OCI-LY7 (cell line): ENCODE measurements around the gene TRAPPC12. TPM values are rescaled to one million over a fixed set of nuclear protein-coding genes. Genes with fewer than 3 reads are reported as not detected.
"Not testable (repeated sequence)": the region's sequence is repeated elsewhere in the genome, so short reads cannot be mapped to it uniquely, and the experiment has no call there.

Experiments used
- BruUV-seq: library from RNA; stranded (reverse); fragments of 400-500 nt; replicated peaks from 2 replicates; lab custom pipeline; 2021; lab: Mats Ljungman, UMichigan
- CTCF ChIA-PET: fragments of 300-600 bp; sonication (Branson Sonifier 250); formaldehyde crosslinking; loops from one replicate; lab custom pipeline; 2022; ENCODE audit warnings: antibody characterized with exemption; ENCODE audit not compliant: unreplicated experiment; lab: Charles Lee
- POLR2A ChIA-PET: fragments of 300-600 bp; sonication (Branson Sonifier 250); formaldehyde crosslinking; loops from one replicate; lab custom pipeline; 2022; ENCODE audit warnings: antibody characterized with exemption; lab: Charles Lee
- DNase-seq: peaks from one replicate; pipeline ENCODE4 v3.0.0-alpha.2; 2015; ENCODE audit warnings: low spot score
- H2AFZ ChIP-seq: fragments of 200-600 bp; sonication (generic), shearing (Covaris generic); 2 replicates; pipeline ENCODE4 v1.6.1; 2014; ENCODE audit warnings: mild to moderate bottlenecking, antibody characterized with exemption, low read length, moderate library complexity
- H3K27ac ChIP-seq: fragments of 200-600 bp; sonication (generic); 2 replicates; pipeline ENCODE4 v1.5.1; 2014; ENCODE audit warnings: mixed run types, low read depth, mild to moderate bottlenecking, moderate library complexity, low read length, inconsistent platforms; ENCODE audit not compliant: poor library complexity, severe bottlenecking
- H3K36me3 ChIP-seq: fragments of 200-600 bp; sonication (generic); 2 replicates; pipeline ENCODE4 v1.6.1; 2014; ENCODE audit warnings: mild to moderate bottlenecking, antibody characterized with exemption, low read length, moderate library complexity, mixed read lengths; ENCODE audit not compliant: insufficient read depth
- H3K4me1 ChIP-seq: fragments of 200-600 bp; sonication (generic); 2 replicates; pipeline ENCODE4 v1.5.1; 2014; ENCODE audit warnings: mild to moderate bottlenecking, low read length; ENCODE audit not compliant: insufficient read depth, poor library complexity, severe bottlenecking
- H3K4me2 ChIP-seq: fragments of 200-600 bp; sonication (generic); 2 replicates; pipeline ENCODE4 v1.6.1; 2014; ENCODE audit warnings: mild to moderate bottlenecking, low read length
- H3K4me3 ChIP-seq: fragments of 200-600 bp; sonication (generic); 2 replicates; pipeline ENCODE4 v1.5.1; 2014; ENCODE audit warnings: mild to moderate bottlenecking, low read depth, low read length; ENCODE audit not compliant: poor library complexity, severe bottlenecking
- H3K79me2 ChIP-seq: fragments of 200-600 bp; sonication (generic); 2 replicates; pipeline ENCODE4 v1.6.1; 2016; ENCODE audit warnings: low read depth, mild to moderate bottlenecking, low read length, moderate library complexity, mixed read lengths; ENCODE audit not compliant: insufficient read depth
- H3K9me2 ChIP-seq: fragments of 200-600 bp; sonication (generic); 2 replicates; pipeline ENCODE4 v1.6.1; 2016; ENCODE audit warnings: mild to moderate bottlenecking, low read length, mixed read lengths; ENCODE audit not compliant: insufficient read depth
- H3K9me3 ChIP-seq: fragments of 200-600 bp; sonication (generic); 2 replicates; pipeline ENCODE4 v1.6.1; 2014; ENCODE audit warnings: mild to moderate bottlenecking, mixed run types, low read length, mixed read lengths
- H4K20me1 ChIP-seq: fragments of 200-600 bp; sonication (generic); 2 replicates; pipeline ENCODE4 v1.6.1; 2014; ENCODE audit warnings: mild to moderate bottlenecking, antibody characterized with exemption, low read length, moderate library complexity, mixed read lengths; ENCODE audit not compliant: insufficient read depth
- CTCF ChIP-seq: fragments of 200-600 bp; sonication (generic); conservative IDR thresholded peaks from 2 replicates; pipeline ENCODE4 v1.5.1; 2014; ENCODE audit warnings: mild to moderate bottlenecking, antibody characterized with exemption, low read length, moderate library complexity, mixed read lengths
- EZH2phosphoT487 ChIP-seq: fragments of 200-600 bp; sonication (generic); IDR thresholded peaks from 2 replicates; pipeline ENCODE4 v1.6.1; 2018; ENCODE audit warnings: low read depth, borderline replicate concordance, mild to moderate bottlenecking, mixed run types, antibody characterized with exemption, low read length, moderate library complexity, mixed read lengths
- intact Hi-C: fragments of 100-400 bp; cut with micrococcal nuclease; formaldehyde crosslinking; loops from one replicate; pipeline ENCODE4 v1.10.0; 2022; ENCODE audit not compliant: unreplicated experiment
- total RNA-seq, 2 experiments: library from RNA; depleted of rRNA in 1 of 2; stranded (reverse); fragments of >200 nt in 1 of 2; shearing (Covaris generic) in 1 of 2; gene quantifications; 2 replicates each; pipeline ENCODE4 v1.2.3, GENCODE V29; 2014 to 2022

TRAPPC12 gene
- total RNA-seq, 2 experiments from 2014 or later, result 85.2 to 91.6 TPM

GRCh38 chr2:3493615-3494007 lies 114.1 kb downstream of the TRAPPC12 start:
- intact Hi-C loops, result no loop called here
- Histone ChIP-seq H3K4me2 (no peak overlapping the region), H3K9me2 (no peaks in the 10 kb centered on the region), H4K20me1 (no peaks in the 10 kb centered on the region), H3K27ac (no peak overlapping the region), H3K4me1 (peaks cover 4% of the 10 kb centered on the region), H3K9me3 (no peaks in the 10 kb centered on the region), H3K36me3 (peaks cover 19% of the 10 kb centered on the region; the same call in 1 of the 2 replicates), H2AFZ (no peak overlapping the region), H3K79me2 (no peaks in the 10 kb centered on the region), H3K4me3 (no peak overlapping the region)
- DNase-seq, result no peak
- BruUV-seq, result no TSS peak
- ChIA-PET POLR2A (interaction anchor here (0.6 to 0.9 kb wide), 2 partner anchors 20 to 149 kb away, joined by 3 to 4 read pairs; no protein-coding TSS in a partner anchor), CTCF (no interaction called here)
- TF ChIP-seq CTCF, result no peak
- no peak for TF ChIP-seq EZH2phosphoT487

GRCh38 chr2:3494984-3495666 lies 115.6 kb downstream of the TRAPPC12 start:
- no TSS peak for BruUV-seq
- no peak for TF ChIP-seq EZH2phosphoT487
- TF ChIP-seq CTCF, result no peak
- Histone ChIP-seq H3K36me3 (peaks cover 30% of the 10 kb centered on the region; the same call in 1 of the 2 replicates), H3K9me2 (no peaks in the 10 kb centered on the region), H3K27ac (no peak overlapping the region), H3K4me2 (no peak overlapping the region), H4K20me1 (no peaks in the 10 kb centered on the region), H3K4me3 (no peak overlapping the region), H3K79me2 (no peaks in the 10 kb centered on the region), H3K9me3 (no peaks in the 10 kb centered on the region), H2AFZ (no peak overlapping the region), H3K4me1 (no peaks in the 10 kb centered on the region)
- POLR2A ChIA-PET, result interaction anchor here (1.2 kb wide), 1 partner anchor 14 kb away, joined by 3 read pairs; no protein-coding TSS in a partner anchor
- CTCF ChIA-PET, result interaction anchor here (0.6 kb wide), 1 partner anchor 24 kb away, joined by 4 read pairs; no protein-coding TSS in a partner anchor
- intact Hi-C loops, result no loop called here
- no peak for DNase-seq

GRCh38 chr2:3496708-3497080 lies 117.2 kb downstream of the TRAPPC12 start:
- H3K79me2 ChIP-seq, H3K4me1 ChIP-seq, intact Hi-C loops, H3K9me3 ChIP-seq, H3K4me3 ChIP-seq, H3K9me2 ChIP-seq, H3K27ac ChIP-seq, H3K4me2 ChIP-seq, H4K20me1 ChIP-seq, BruUV-seq, DNase-seq, CTCF ChIA-PET, H2AFZ ChIP-seq: not testable (repeated sequence)
- POLR2A ChIA-PET, result interaction anchor here (0.5 to 1.1 kb wide), 3 partner anchors 23 to 665 kb away, joined by 3 to 5 read pairs (median 3); no protein-coding TSS in a partner anchor
- peaks cover 36% of the 10 kb centered on the region; the same call in 1 of the 2 replicates for H3K36me3 ChIP-seq
